HG03196 (cell line): ENCODE data around the gene HYAL2.

Source experiments
- ATAC-seq: cut with Tn5 transposase; IDR thresholded peaks from one replicate; pipeline ENCODE4 v1.9.1; 2021; ENCODE audit not compliant: unreplicated experiment

The HYAL2 gene

DNA sequence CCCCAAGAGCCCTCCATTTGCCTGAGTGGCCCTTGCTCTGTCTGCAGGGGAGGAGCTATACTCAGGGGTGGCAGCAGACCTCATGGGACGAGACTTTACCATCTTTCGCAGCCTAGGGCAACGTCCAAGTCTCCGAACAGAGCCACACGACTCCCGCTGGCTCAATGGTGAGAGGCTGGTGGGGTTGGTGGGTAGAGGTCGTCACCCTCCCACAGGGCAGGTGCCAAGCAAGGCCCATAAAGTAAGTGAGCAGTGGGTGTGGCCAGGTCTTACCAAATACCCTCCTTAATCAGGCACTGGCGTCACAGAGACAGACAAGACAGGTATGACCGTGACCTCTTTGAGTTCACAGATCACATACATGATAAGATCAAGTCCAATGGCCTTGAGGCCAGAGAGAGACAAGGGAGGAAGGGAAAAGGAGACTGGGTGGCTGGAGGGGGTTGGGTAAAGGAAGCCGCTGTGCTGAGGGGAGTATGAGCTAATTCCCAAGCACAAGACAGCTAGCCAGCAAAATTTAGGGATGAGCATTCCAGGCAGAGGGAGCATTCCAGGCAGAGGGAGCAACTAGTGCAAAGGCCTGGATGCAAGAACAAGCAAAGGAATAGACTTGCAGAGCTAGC, 51.1 kb downstream of the HYAL2 start:
- ATAC-seq, result no peak

DNA sequence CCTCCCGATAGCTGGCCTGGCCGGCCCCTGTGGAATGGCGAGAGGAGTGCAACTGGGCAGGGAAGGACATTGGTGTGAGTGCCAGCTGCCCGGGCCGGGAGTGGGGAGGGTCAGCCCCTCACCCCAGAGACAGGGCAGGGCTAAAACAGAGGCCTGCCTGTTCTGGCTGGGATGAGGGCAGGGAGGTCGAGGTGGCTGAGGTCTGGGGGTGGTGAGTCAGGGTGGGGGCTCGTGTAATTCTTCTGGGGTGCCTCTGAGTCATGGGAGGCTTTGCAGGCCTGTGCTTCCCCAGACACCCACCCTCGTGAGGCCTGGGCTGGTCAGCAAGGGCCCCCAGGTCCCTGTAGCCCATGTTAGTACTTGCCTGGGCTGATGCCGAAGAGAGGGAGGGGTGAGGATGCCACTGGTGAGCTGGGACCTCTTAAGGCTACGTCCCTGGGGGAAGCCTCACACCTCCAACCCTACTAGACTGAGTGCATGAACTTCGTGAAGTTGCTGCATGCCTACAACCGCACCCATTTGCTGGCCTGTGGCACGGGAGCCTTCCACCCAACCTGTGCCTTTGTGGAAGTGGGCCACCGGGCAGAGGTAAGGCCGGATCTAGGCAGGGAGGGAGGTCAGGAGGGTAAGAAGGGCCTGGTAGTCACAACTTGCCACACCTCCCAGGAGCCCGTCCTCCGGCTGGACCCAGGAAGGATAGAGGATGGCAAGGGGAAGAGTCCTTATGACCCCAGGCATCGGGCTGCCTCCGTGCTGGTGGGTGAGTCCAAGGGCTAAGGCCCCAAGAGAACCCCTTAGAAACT, 51.9 kb downstream of the HYAL2 start:
- no peak for ATAC-seq

DNA sequence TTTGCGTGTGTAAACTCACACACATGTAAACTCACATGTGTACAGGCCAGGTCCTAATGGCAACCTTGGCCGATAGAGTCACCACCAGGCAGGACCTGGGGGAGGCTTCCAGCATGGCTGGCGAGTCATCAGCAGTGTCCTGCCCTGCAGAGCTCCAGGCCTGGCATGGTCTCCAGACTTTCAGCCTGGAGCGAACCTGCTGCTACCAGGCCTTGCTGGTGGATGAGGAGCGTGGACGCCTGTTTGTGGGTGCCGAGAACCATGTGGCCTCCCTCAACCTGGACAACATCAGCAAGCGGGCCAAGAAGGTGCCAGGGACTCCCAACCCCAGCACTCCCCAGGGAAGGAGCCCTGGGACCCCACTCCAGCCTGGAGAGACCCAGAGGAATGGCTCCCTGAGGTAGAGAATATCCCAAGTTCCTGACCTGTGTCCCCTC, 52.5 kb downstream of the HYAL2 start:
- ATAC-seq, result no peak

DNA sequence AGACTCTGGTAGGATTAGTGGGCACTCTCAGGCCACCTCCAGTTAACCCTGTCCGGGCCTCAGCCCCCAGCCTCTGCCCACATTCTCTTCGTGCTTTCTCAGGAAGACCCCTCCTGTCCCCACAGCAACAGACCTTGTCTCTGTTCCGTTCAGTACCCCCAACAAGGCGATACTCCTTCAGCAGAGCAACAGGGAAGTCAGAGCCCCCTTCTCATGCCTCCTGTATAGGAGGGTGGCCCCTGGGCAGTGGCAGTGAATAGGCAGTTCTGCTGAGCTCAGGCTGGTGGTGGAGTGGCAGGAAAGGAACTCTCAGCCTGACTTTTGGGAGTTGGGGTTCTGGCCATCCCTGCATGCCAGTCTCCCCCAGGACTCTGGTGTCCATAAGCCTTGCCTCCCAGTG, 53.1 kb downstream of the HYAL2 start:
- no peak for ATAC-seq

DNA sequence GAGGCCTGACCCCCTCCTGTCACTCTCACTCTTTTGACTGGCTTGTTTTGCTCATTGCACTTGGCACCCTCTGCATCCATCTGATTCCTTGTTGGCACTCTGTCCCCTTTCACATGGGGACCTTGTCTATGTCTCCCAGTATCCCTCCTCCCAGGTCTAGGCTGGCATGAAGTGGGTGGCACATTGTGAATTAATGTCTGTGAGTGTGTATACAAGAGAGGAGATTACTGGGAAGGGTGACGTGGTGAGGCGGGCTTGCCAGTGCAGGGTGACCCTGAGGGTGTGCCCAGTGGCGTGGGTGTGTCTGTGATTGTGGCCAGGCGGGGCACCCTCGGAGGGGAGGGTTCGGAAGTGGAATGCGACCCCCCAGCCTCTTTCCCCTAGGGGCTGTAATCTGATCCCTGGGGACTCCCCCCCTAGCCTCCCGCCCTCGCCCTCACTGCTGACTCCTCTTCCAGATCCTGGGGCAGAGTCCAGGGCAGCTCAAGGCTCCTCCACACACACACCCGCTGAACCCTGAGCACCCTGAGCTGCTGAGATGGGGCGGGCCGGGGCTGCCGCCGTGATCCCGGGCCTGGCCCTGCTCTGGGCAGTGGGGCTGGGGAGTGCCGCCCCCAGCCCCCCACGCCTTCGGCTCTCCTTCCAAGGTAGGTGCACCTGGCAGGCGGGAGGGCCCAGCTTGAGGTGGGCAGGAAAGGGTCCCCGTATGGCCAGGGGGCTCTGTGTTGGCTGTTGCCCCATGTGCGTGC, 53.7 kb downstream of the HYAL2 start, which contains the start of gene SEMA3B:
SEMA3B (plus strand) TSS at position 445 of the 749 bp plus-strand sequence; CDS start at position 539, 94 bp downstream.
- no peak for ATAC-seq

DNA sequence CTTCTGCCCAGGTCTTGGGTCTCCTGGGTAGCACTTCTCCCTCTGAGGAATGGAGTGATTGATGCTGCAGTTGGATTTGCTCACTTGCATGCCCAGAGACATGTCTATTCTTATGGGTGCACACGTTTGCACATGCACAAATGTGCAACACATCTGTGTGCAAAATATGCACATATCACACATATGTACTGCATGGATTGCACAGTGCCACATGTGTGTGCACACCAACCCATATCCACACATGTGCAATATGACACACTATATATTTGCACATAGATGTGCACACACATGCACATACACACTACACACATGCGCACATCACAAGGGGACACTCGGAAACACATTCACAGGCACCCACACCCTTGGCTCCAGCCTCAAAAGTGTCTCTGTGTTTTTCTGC, 54.3 kb downstream of the HYAL2 start:
- ATAC-seq, result no peak
